Mesenchymal stem cell (in vitro differentiated cells and primary cell): ENCODE measurements around the gene FOXL3.

Experiments
- DNase-seq: peaks from one replicate; pipeline ENCODE4 v3.0.0-alpha.2; 2013
- H2AFZ ChIP-seq: one replicate; pipeline ENCODE4 v1.6.1; 2013; ENCODE audit warnings: low read depth, mild to moderate bottlenecking, control low read depth, inconsistent platforms, low read length, moderate library complexity
- H2AK5ac ChIP-seq: 2 replicates; pipeline ENCODE4 v1.6.1; 2013; ENCODE audit warnings: low read length, moderate library complexity, mild to moderate bottlenecking, inconsistent platforms; ENCODE audit not compliant: severe bottlenecking
- H2BK120ac ChIP-seq: one replicate; pipeline ENCODE4 v1.6.1; 2013; ENCODE audit warnings: low read depth, mild to moderate bottlenecking, inconsistent platforms, low read length, moderate library complexity
- H2BK12ac ChIP-seq, 2 experiments: one replicate each; pipeline ENCODE4 v1.6.1; 2013; ENCODE audit warnings: inconsistent platforms in 2 of 2, low read length in 2 of 2, mild to moderate bottlenecking in 2 of 2, moderate library complexity in 2 of 2, control low read depth in 1 of 2
- H2BK15ac ChIP-seq: one replicate; pipeline ENCODE4 v1.6.1; 2013; ENCODE audit warnings: mild to moderate bottlenecking, low read depth, inconsistent platforms; ENCODE audit not compliant: poor library complexity, severe bottlenecking
- H2BK5ac ChIP-seq: 2 replicates; pipeline ENCODE4 v1.6.1; 2013; ENCODE audit warnings: low read depth, mild to moderate bottlenecking, low read length, control low read depth, inconsistent platforms; ENCODE audit not compliant: poor library complexity, severe bottlenecking
- H3K14ac ChIP-seq, 2 experiments: one replicate each; pipeline ENCODE4 v1.6.1; 2013; ENCODE audit warnings: inconsistent platforms in 2 of 2, low read length in 2 of 2, control low read depth in 1 of 2, mild to moderate bottlenecking in 1 of 2, moderate library complexity in 1 of 2
- H3K18ac ChIP-seq, 2 experiments: one replicate each; pipeline ENCODE4 v1.6.1; 2013; ENCODE audit warnings: inconsistent platforms in 2 of 2, low read length in 2 of 2, control low read depth in 1 of 2, low read depth in 1 of 2, mild to moderate bottlenecking in 1 of 2
- H3K23ac ChIP-seq, 2 experiments: one replicate each; pipeline ENCODE4 v1.6.1; 2013; ENCODE audit warnings: inconsistent platforms in 2 of 2, low read length in 2 of 2, mild to moderate bottlenecking in 2 of 2, moderate library complexity in 2 of 2, control low read depth in 1 of 2
- H3K27ac ChIP-seq: 2 replicates; pipeline ENCODE4 v1.5.1; 2013; ENCODE audit warnings: mild to moderate bottlenecking, moderate library complexity, low read length, control low read depth, inconsistent platforms; ENCODE audit not compliant: poor library complexity, severe bottlenecking
- H3K27me3 ChIP-seq, 2 experiments: 2 replicates each; pipeline versions ENCODE4 v1.6.1 to v1.7.0; 2013; ENCODE audit warnings: low read length in 2 of 2, mild to moderate bottlenecking in 2 of 2, moderate library complexity in 2 of 2, control low read depth in 1 of 2, inconsistent platforms in 1 of 2; ENCODE audit not compliant: control insufficient read depth in 1 of 2, insufficient read depth in 1 of 2
- H3K36me3 ChIP-seq, 2 experiments: 2 replicates each; pipeline versions ENCODE4 v1.6.1 to v1.7.0; 2013; ENCODE audit warnings: low read length in 2 of 2, control low read depth in 1 of 2, inconsistent platforms in 1 of 2, low read depth in 1 of 2, mild to moderate bottlenecking in 1 of 2; ENCODE audit not compliant: insufficient read depth in 2 of 2, control insufficient read depth in 1 of 2
- H3K4ac ChIP-seq, 2 experiments: one replicate each; pipeline ENCODE4 v1.6.1; 2013; ENCODE audit warnings: inconsistent platforms in 2 of 2, low read length in 2 of 2, mild to moderate bottlenecking in 2 of 2, moderate library complexity in 2 of 2, control low read depth in 1 of 2, low read depth in 1 of 2
- H3K4me1 ChIP-seq: 2 replicates; pipeline ENCODE4 v1.6.1; 2013; ENCODE audit warnings: low read depth, low read length, control low read depth; ENCODE audit not compliant: control insufficient read depth, insufficient read depth
- H3K4me2 ChIP-seq: 2 replicates; pipeline ENCODE4 v1.6.1; 2013; ENCODE audit warnings: low read length, mild to moderate bottlenecking, inconsistent platforms; ENCODE audit not compliant: poor library complexity, severe bottlenecking
- H3K4me3 ChIP-seq, 2 experiments: 2 replicates each; pipeline versions ENCODE4 v1.5.1 to v1.7.0; 2013; ENCODE audit warnings: low read length in 2 of 2, mild to moderate bottlenecking in 2 of 2, control low read depth in 1 of 2, low read depth in 1 of 2; ENCODE audit not compliant: insufficient read depth in 1 of 2
- H3K79me1 ChIP-seq: replicated peaks from 2 replicates; pipeline ENCODE4 v1.6.1; 2013; ENCODE audit warnings: mild to moderate bottlenecking, control low read depth, low read length, inconsistent platforms; ENCODE audit not compliant: poor library complexity, severe bottlenecking
- H3K9ac ChIP-seq: 2 replicates; pipeline ENCODE4 v1.7.0; 2013; ENCODE audit warnings: mild to moderate bottlenecking, low read length, moderate library complexity
- H3K9me3 ChIP-seq: 2 replicates; pipeline ENCODE4 v1.7.0; 2013; ENCODE audit warnings: mild to moderate bottlenecking, low read length; ENCODE audit not compliant: control insufficient read depth
- H4K8ac ChIP-seq: one replicate; pipeline ENCODE4 v1.6.1; 2013; ENCODE audit warnings: inconsistent platforms, mild to moderate bottlenecking, low read length, moderate library complexity
- H4K91ac ChIP-seq: one replicate; pipeline ENCODE4 v1.6.1; 2013; ENCODE audit warnings: mild to moderate bottlenecking, low read length, inconsistent platforms
- WGBS: methylation state at CpG from one replicate; pipeline ENCODE4 v1.1.7; 2013; ENCODE audit warnings: mixed read lengths; 5-methylcytosine and 5-hydroxymethylcytosine counted together

The FOXL3 gene

DNA sequence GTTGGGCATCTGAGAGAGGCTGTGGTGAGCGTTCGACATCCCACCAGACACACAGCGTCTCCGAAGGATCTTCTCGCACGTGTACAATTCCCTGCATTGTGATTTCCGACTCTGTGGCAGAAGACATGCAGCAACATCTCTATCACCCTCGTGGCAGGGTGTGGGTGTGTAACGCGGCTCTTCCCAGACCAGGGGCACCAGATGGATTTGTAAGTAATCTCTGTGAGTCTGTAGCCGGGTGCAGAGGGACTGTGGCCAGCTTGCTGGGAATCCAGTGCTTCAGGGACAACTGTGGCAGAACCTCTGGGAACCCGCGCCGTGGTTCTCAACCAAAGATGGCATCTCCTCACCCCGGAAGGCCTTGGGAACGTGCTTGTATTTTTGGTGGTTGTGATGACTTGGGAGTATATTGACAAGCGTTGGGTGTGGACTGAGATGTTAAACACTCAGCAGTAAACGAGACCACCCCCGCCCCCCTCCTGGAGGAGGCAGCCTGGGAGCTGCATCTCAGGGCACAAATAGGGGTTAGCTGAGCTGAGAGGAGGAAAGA is 21.2 kb downstream of the FOXL3 start:
- Histone ChIP-seq H2AK5ac (no peak overlapping the region), H3K27ac (no peak overlapping the region), H2AFZ (no peak overlapping the region), H3K9ac (no peak overlapping the region), H3K36me3 (no peaks in the 10 kb centered on the region), H3K4me3 (no peak overlapping the region), H3K4me1 (no peaks in the 10 kb centered on the region), H3K18ac (no peak overlapping the region), H2BK15ac (no peak overlapping the region), H2BK5ac (no peak overlapping the region), H3K4ac (no peak overlapping the region), H3K23ac (no peak overlapping the region), H3K4me2 (no peak overlapping the region), H4K91ac (no peak overlapping the region), H2BK12ac (no peak overlapping the region), H4K8ac (no peak overlapping the region), H3K27me3 (peaks cover 28 to 50% of the 10 kb centered on the region in 2 experiments), H3K9me3 (peaks cover 19% of the 10 kb centered on the region), H3K14ac (no peak overlapping the region), H2BK120ac (no peak overlapping the region), H3K79me1 (no peaks in the 10 kb centered on the region)
- WGBS: 72% methylated on average over 19 of the region's 19 CpGs
- no peak for DNase-seq

DNA sequence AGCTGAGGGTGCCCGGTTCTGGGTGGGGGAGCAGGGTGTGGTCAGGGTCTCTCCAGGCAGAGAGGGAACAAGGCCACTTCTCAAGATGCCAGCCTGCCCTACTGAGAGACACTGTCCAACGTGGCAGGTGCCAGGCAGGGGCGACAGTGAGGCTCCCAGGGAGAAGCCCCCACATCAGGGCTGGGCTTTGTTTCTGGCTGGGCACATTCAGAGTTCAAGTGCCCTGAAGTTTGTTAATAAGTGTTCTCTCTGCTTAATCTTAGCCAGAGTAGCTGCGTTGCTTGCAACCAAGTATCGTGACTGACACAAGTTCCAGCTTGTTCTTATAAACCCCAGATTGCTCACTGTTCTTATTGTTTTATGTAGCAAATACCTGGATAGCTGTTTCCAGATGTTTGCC is 21.8 kb downstream of the FOXL3 start:
- H3K4me2 ChIP-seq: no peak overlapping the region
- H2BK12ac ChIP-seq: no peak overlapping the region
- no peak overlapping the region for H2BK15ac ChIP-seq
- no peak overlapping the region for H2BK120ac ChIP-seq
- H3K9me3 ChIP-seq: peaks cover 23% of the 10 kb centered on the region
- H3K18ac ChIP-seq: no peak overlapping the region
- H3K4me3 ChIP-seq: no peak overlapping the region
- H2AFZ ChIP-seq: no peak overlapping the region
- no peak overlapping the region for H3K14ac ChIP-seq
- H3K27me3 ChIP-seq: peaks cover 26 to 54% of the 10 kb centered on the region in 2 experiments
- no peak overlapping the region for H4K91ac ChIP-seq
- H3K4me1 ChIP-seq: no peaks in the 10 kb centered on the region
- no peak overlapping the region for H3K9ac ChIP-seq
- H3K23ac ChIP-seq: no peak overlapping the region
- no peak for DNase-seq
- H2BK5ac ChIP-seq: no peak overlapping the region
- H3K79me1 ChIP-seq: no peaks in the 10 kb centered on the region
- H3K36me3 ChIP-seq: no peaks in the 10 kb centered on the region
- no peak overlapping the region for H3K27ac ChIP-seq
- no peak overlapping the region for H2AK5ac ChIP-seq
- H4K8ac ChIP-seq: no peak overlapping the region
- H3K4ac ChIP-seq: no peak overlapping the region
- 66% methylated on average over 3 of the region's 5 CpGs for WGBS

DNA sequence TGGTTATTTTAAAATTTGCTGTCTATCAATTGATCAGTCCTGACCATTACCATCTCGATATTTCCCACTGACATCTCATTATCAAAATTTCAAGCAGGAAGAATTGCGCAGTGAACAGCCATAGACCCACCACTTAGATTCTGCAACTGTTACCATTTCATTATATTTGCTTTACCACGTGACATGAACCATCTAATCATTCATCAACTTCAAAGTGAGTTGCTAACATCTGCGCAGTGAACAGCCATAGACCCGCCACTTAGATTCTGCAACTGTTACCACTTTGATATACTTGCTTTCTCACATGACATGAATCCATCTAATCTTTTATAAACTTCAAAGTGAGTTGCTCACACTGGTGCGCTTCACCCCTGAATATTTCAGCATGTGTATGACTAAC is 22.5 kb downstream of the FOXL3 start:
- WGBS: 76% methylated on average over 6 of the region's 6 CpGs
- Histone ChIP-seq H3K23ac (no peak overlapping the region), H3K18ac (no peak overlapping the region), H3K4me2 (no peak overlapping the region), H2AK5ac (no peak overlapping the region), H3K4ac (no peak overlapping the region), H2BK15ac (no peak overlapping the region), H3K27me3 (peaks cover 22 to 59% of the 10 kb centered on the region in 2 experiments), H3K4me3 (no peak overlapping the region), H3K79me1 (no peaks in the 10 kb centered on the region), H3K27ac (no peak overlapping the region), H2BK12ac (no peak overlapping the region), H4K8ac (no peak overlapping the region), H3K14ac (no peak overlapping the region), H3K9me3 (peaks cover 25% of the 10 kb centered on the region), H4K91ac (no peak overlapping the region), H2BK5ac (no peak overlapping the region), H2AFZ (no peak overlapping the region), H3K4me1 (no peaks in the 10 kb centered on the region), H3K9ac (no peak overlapping the region), H2BK120ac (no peak overlapping the region), H3K36me3 (no peaks in the 10 kb centered on the region)
- DNase-seq: no peak

DNA sequence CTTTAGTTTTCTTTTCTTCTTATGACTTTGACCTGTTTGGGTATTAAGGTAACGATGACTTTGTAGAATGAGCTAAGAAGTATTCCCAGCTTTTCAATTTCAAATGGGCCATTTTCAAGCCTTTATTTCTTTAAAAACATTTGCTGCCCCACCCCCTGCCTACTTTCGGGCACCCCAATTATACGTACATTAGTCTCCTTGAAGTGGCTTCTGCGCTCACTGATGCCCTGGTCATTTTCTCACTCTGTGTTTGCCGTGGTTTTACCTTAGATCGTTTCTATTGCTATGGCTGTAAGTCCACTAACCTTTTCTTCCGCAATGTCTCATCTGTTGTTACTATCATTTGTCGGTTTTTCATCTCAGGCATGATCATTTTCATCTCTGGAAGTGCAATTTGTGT is 24.9 kb downstream of the FOXL3 start:
- no peak overlapping the region for H2AK5ac ChIP-seq
- no peaks in the 10 kb centered on the region for H3K79me1 ChIP-seq
- no peak overlapping the region for H3K18ac ChIP-seq
- no peak overlapping the region for H3K14ac ChIP-seq
- H3K9me3 ChIP-seq: peaks cover 25% of the 10 kb centered on the region
- H3K27ac ChIP-seq: no peak overlapping the region
- H3K4ac ChIP-seq: no peak overlapping the region
- no peak overlapping the region for H3K23ac ChIP-seq
- H3K9ac ChIP-seq: no peak overlapping the region
- no peak overlapping the region for H3K4me3 ChIP-seq
- peaks cover 0 to 4% of the 10 kb centered on the region in 2 experiments for H3K36me3 ChIP-seq
- 86% methylated on average over 8 of the region's 8 CpGs for WGBS
- H4K8ac ChIP-seq: no peak overlapping the region
- H2BK120ac ChIP-seq: no peak overlapping the region
- peaks cover 45 to 82% of the 10 kb centered on the region in 2 experiments for H3K27me3 ChIP-seq
- DNase-seq: no peak
- H2BK15ac ChIP-seq: no peak overlapping the region
- no peak overlapping the region for H2AFZ ChIP-seq
- H2BK12ac ChIP-seq: no peak overlapping the region
- peaks cover 1% of the 10 kb centered on the region for H3K4me1 ChIP-seq
- H3K4me2 ChIP-seq: no peak overlapping the region
- no peak overlapping the region for H4K91ac ChIP-seq
- H2BK5ac ChIP-seq: no peak overlapping the region
